ENCODE measurements around the gene SKOR2. TPM values are rescaled to one million over a fixed set of nuclear protein-coding genes. Genes with fewer than 3 reads are reported as not detected.

Gene SKOR2
- total and polyA plus RNA-seq, 2 experiments from 2014 or later = 0.10 to 0.42 TPM

DNA sequence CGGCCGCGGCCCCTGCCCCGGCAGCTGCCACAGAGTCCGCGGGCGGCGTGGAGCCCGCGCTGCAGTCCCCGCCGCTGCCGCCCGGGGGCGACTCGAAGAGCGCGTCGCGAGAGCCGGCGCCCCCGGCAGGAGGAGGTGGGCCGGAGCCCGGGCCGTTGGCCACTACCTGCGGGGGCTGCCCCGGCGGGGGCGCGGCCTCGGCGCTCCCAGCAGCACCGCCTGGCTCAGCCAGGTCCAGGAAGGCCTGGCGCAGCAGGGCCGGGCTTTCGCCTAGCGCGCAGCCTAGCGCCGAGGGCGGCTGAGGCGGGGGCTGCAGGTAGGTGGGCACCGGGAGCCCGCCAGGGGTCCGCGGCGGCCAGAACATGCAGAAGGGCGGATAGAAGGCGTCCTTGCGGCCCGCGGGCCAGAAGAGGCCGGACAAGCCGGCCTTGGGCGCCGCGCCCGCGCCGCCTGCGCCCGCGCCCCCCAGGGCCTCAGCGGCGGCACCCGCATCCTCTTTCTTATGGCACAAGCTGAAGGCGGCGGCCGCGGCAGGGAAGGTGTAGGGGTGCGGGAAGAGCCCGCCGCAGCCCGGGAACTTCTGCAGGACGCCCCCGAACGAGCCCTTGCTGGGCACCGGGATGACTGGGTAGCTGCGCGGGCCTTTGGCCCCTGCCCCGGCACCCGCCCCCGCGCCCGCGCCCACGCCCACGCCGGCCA lies 3.9 kb downstream of the SKOR2 start (continued):
- TF ChIP-seq ZNF114 (CRISPR knock-in tag; IDR thresholded peaks at IDR 0.05) (no peak), POLR2AphosphoS5 (IDR thresholded peaks at IDR 0.05; ENCODE audit: low read depth) (no peak), NANOG (IDR thresholded peaks at IDR 0.05; ENCODE audit: borderline replicate concordance) (no peak), EZH2 (IDR thresholded peaks at IDR 0.05; ENCODE audit: low read depth, unreplicated experiment) (peak; percentile 69), ZNF331 (CRISPR knock-in tag; IDR thresholded peaks at IDR 0.05; ENCODE audit: low read depth) (no peak), CREB1 (CRISPR knock-in tag; IDR thresholded peaks at IDR 0.05; ENCODE audit: low read depth) (no peak)

DNA sequence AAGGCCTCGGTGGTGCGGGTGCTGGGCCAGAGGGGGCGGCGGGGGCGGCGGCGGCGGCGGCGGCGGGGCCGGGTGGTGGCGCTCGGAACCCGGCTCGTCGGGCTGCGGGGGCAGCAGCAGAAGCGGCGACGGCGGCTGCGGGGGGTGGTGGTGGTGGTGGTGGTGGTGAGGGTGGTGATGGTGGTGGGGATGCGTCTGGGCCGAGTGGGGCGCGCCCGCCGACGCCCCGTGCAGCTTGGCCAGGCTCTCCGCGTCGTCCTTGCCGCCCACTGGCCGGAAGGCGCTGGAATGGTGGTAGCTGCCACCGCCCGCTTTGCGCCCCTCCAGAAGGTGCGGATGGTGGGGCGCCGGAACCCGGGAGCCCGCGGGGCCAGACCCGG lies 4.4 kb downstream of the SKOR2 start:
- H3K36me3 Mint-ChIP-seq (ENCODE audit: low read depth) = peaks cover 8% of the 10 kb centered on the region
- Histone ChIP-seq H2AFZ (no peak overlapping the region), H3K27ac (ENCODE audit: low read depth) (no peak overlapping the region), H3K27me3 (ENCODE audit: insufficient read depth) (peaks cover 49% of the 10 kb centered on the region), H3K36me3 (ENCODE audit: insufficient read depth) (no peaks in the 10 kb centered on the region), H3K4me3 (peak overlapping the region; percentile 52), H3K4me1 (ENCODE audit: insufficient read depth) (peaks cover 71% of the 10 kb centered on the region), H3F3A (replicated peaks; ENCODE audit: low read depth) (peaks cover 11% of the 10 kb centered on the region), H4K20me1 (replicated peaks; ENCODE audit: insufficient read depth) (0 out of 2 replicates have a peak, but pooled peaks cover 3% of the 10 kb centered on the region), H3K4me2 (peak overlapping the region; percentile 77; the same call in 1 of the 2 replicates), H3K9me2 (ENCODE audit: insufficient read depth) (no peaks in the 10 kb centered on the region), H3K79me2 (replicated peaks; ENCODE audit: insufficient read depth) (no peaks in the 10 kb centered on the region)
- H3K27ac Mint-ChIP-seq = no peak overlapping the region
- peaks cover 61% of the 10 kb centered on the region for H3K4me1 Mint-ChIP-seq
- H3K9me3 Mint-ChIP-seq = peaks cover 9% of the 10 kb centered on the region
- H3K4me3 Mint-ChIP-seq = peak overlapping the region; percentile 67
- peak; percentile 30 for DNase-seq (ENCODE audit: low spot score)
- H3K27me3 Mint-ChIP-seq (ENCODE audit: insufficient read depth, low read depth, poor library complexity) = peaks cover 48% of the 10 kb centered on the region
- no peak for TF ChIP-seq JUNB (IDR thresholded peaks at IDR 0.05; ENCODE audit: unreplicated experiment)
- TF ChIP-seq, protein P1, sequence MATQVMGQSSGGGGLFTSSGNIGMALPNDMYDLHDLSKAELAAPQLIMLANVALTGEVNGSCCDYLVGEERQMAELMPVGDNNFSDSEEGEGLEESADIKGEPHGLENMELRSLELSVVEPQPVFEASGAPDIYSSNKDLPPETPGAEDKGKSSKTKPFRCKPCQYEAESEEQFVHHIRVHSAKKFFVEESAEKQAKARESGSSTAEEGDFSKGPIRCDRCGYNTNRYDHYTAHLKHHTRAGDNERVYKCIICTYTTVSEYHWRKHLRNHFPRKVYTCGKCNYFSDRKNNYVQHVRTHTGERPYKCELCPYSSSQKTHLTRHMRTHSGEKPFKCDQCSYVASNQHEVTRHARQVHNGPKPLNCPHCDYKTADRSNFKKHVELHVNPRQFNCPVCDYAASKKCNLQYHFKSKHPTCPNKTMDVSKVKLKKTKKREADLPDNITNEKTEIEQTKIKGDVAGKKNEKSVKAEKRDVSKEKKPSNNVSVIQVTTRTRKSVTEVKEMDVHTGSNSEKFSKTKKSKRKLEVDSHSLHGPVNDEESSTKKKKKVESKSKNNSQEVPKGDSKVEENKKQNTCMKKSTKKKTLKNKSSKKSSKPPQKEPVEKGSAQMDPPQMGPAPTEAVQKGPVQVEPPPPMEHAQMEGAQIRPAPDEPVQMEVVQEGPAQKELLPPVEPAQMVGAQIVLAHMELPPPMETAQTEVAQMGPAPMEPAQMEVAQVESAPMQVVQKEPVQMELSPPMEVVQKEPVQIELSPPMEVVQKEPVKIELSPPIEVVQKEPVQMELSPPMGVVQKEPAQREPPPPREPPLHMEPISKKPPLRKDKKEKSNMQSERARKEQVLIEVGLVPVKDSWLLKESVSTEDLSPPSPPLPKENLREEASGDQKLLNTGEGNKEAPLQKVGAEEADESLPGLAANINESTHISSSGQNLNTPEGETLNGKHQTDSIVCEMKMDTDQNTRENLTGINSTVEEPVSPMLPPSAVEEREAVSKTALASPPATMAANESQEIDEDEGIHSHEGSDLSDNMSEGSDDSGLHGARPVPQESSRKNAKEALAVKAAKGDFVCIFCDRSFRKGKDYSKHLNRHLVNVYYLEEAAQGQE (IDR thresholded peaks at IDR 0.05; ENCODE audit: unreplicated experiment) = no peak
- TF ChIP-seq NANOG (IDR thresholded peaks at IDR 0.05; ENCODE audit: borderline replicate concordance) = no peak
- peak; percentile 5; the same call in 2 of the 3 replicates for ATAC-seq
